Neural cell (in vitro differentiated cells): Measurements from ENCODE around the gene MAML3.

Experiments
- EP300 ChIP-seq: fragments of 450-650 bp; conservative IDR thresholded peaks from 2 replicates; pipeline ENCODE4 v1.6.1; 2014; ENCODE audit warnings: antibody characterized with exemption, mild to moderate bottlenecking, moderate library complexity; ENCODE audit not compliant: poor library complexity, severe bottlenecking
- EZH2 ChIP-seq: fragments of 200-600, 300-800 bp; shearing (Covaris generic), sonication (generic); IDR thresholded peaks from 2 replicates; pipeline ENCODE4 v1.6.1; 2014; ENCODE audit warnings: antibody characterized with exemption, low read length, borderline replicate concordance, mild to moderate bottlenecking; ENCODE audit not compliant: insufficient read depth, poor library complexity, severe bottlenecking
- POLR2AphosphoS5 ChIP-seq: IDR thresholded peaks from 2 replicates; pipeline ENCODE4 v1.6.1; 2012
- RAD21 ChIP-seq: fragments of 450-650 bp; conservative IDR thresholded peaks from 2 replicates; pipeline ENCODE4 v1.6.1; 2014; ENCODE audit warnings: antibody characterized with exemption, mild to moderate bottlenecking, moderate library complexity
- REST ChIP-seq: IDR thresholded peaks from 2 replicates; pipeline ENCODE4 v1.6.1; 2012; ENCODE audit warnings: borderline replicate concordance
- TF ChIP-seq, protein P1 (sequence below): fragments of 450-650 bp; IDR thresholded peaks from 2 replicates; pipeline ENCODE4 v1.5.1; 2014; ENCODE audit warnings: antibody characterized with exemption, mild to moderate bottlenecking, moderate library complexity; ENCODE audit not compliant: poor library complexity, severe bottlenecking

GRCh38 chr4:139728840-139729239 is 425.1 kb downstream of the MAML3 start:
- no peak for TF ChIP-seq REST
- TF ChIP-seq RAD21, result no peak
- no peak for TF ChIP-seq EZH2
- TF ChIP-seq, protein P1, sequence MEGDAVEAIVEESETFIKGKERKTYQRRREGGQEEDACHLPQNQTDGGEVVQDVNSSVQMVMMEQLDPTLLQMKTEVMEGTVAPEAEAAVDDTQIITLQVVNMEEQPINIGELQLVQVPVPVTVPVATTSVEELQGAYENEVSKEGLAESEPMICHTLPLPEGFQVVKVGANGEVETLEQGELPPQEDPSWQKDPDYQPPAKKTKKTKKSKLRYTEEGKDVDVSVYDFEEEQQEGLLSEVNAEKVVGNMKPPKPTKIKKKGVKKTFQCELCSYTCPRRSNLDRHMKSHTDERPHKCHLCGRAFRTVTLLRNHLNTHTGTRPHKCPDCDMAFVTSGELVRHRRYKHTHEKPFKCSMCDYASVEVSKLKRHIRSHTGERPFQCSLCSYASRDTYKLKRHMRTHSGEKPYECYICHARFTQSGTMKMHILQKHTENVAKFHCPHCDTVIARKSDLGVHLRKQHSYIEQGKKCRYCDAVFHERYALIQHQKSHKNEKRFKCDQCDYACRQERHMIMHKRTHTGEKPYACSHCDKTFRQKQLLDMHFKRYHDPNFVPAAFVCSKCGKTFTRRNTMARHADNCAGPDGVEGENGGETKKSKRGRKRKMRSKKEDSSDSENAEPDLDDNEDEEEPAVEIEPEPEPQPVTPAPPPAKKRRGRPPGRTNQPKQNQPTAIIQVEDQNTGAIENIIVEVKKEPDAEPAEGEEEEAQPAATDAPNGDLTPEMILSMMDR, result no peak
- TF ChIP-seq EP300, result no peak
- no peak for TF ChIP-seq POLR2AphosphoS5
